Body of pancreas (tissue), 4 donors: ENCODE data around the gene KLHL28. TPM values are rescaled to one million over a fixed set of nuclear protein-coding genes. Genes with fewer than 3 reads are reported as not detected.

Experiments used
- ATAC-seq: fragments of 150-250 bp; one replicate; pipeline ENCODE4 v1.9.1; 2016
- DNase-seq, 4 donors: peaks; one replicate each; pipeline ENCODE4 v3.0.0-alpha.2; 2019
- H3K27ac ChIP-seq, 4 donors: fragments of 200-600 bp; sonication (generic); 1 replicate in 3 of 4; 2 replicates in 1 of 4; pipeline versions ENCODE4 v1.5.1 to v1.6.1; 2016 to 2019; ENCODE audit warnings: mild to moderate bottlenecking in 1 of 4, mixed read lengths in 1 of 4, moderate library complexity in 1 of 4
- H3K27me3 ChIP-seq, 2 donors: fragments of 200-600 bp; sonication (generic); one replicate each; pipeline ENCODE4 v1.6.0; 2016; ENCODE audit warnings: mild to moderate bottlenecking in 1 of 2
- H3K36me3 ChIP-seq, 2 donors: fragments of 200-600 bp; sonication (generic); replicated peaks in 1 of 2; 2 replicates each; pipeline ENCODE4 v1.5.1; 2016; ENCODE audit warnings: low read depth in 2 of 2; ENCODE audit not compliant: insufficient read depth in 1 of 2
- H3K4me1 ChIP-seq: fragments of 200-600 bp; sonication (generic); one replicate; pipeline ENCODE4 v1.6.0; 2016
- H3K4me3 ChIP-seq, 2 donors: fragments of 200-600 bp; sonication (generic); 1 replicate in 1 of 2; 2 replicates in 1 of 2; pipeline ENCODE4 v1.5.1; 2016 to 2019
- H3K9me3 ChIP-seq, 3 donors: fragments of 200-600 bp; sonication (generic); 1 replicate in 2 of 3; 2 replicates in 1 of 3; pipeline ENCODE4 v1.5.1; 2016
- CTCF ChIP-seq, 7 experiments: fragments of 450-650 bp in 4 of 7; fragments of 200-600 bp in 3 of 7; sonication (generic) in 3 of 7; IDR thresholded peaks; one replicate each; pipeline ENCODE4 v1.5.1; 2016 to 2019; ENCODE audit warnings: antibody characterized with exemption in 7 of 7
- POLR2A ChIP-seq, 3 donors: fragments of 450-650 bp; IDR thresholded peaks; one replicate each; pipeline ENCODE4 v1.6.1; 2016; ENCODE audit warnings: antibody characterized with exemption in 3 of 3, mild to moderate bottlenecking in 2 of 3
- WGBS, 2 donors: methylation state at CpG; one replicate each; pipeline ENCODE4 v1.1.5; 2017; 5-methylcytosine and 5-hydroxymethylcytosine counted together
- intact Hi-C: fragments of 100-400 bp; cut with DNase I; formaldehyde crosslinking; loops from one replicate; pipeline ENCODE4 v1.15.1; 2023
- total RNA-seq, 2 donors: library from RNA; depleted of rRNA; stranded (reverse); fragments of >200 nt; gene quantifications; one replicate each; pipeline ENCODE4 v1.1.0, GENCODE V29; 2016

The KLHL28 gene
- total RNA-seq, 2 donors from 2014 or later: 5.9 to 8.0 TPM

GRCh38 chr14:44880791-44881190 lies 81.0 kb downstream of the KLHL28 start:
- intact Hi-C loops: no loop called here
- no peak for DNase-seq
- Histone ChIP-seq H3K4me3 (no peak overlapping the region), H3K27ac (no peak overlapping the region), H3K27me3 (no peaks in the 10 kb centered on the region), H3K9me3 (no peaks in the 10 kb centered on the region), H3K4me1 (no peaks in the 10 kb centered on the region), H3K36me3 (no peaks in the 10 kb centered on the region)
- TF ChIP-seq POLR2A (IDR thresholded peaks at IDR 0.05): no peak
- no peak for TF ChIP-seq CTCF (IDR thresholded peaks at IDR 0.05)
- ATAC-seq: no peak
- 61 to 66% methylated on average over 2 of the region's 2 CpGs for WGBS, 2 donors

Other genes with a start within 250 kb of the KLHL28 start
- 10 to 100 TPM; 23.6 to 38.6 TPM for gene TOGARAM1, start 243 bp upstream of the KLHL28 start, total RNA-seq
- gene PRPF39, start 122.2 kb upstream of the KLHL28 start, total RNA-seq: 10 to 100 TPM; 21.4 to 28.8 TPM
- gene FKBP3, start 172.5 kb upstream of the KLHL28 start, total RNA-seq: 10 to 100 TPM; 22.1 to 23.1 TPM
- gene FANCM, start 174.0 kb upstream of the KLHL28 start, total RNA-seq: 1 to 10 TPM; 3.4 to 4.3 TPM